A549 (cell line): ENCODE results near the gene TBC1D25. TPM values are rescaled to one million over a fixed set of nuclear protein-coding genes. Genes with fewer than 3 reads are reported as not detected.

Experiments used
- ATAC-seq, 2 experiments: fragments of 200-7000 bp in 1 of 2; fragments of >200 bp in 1 of 2; cut with Nextera tagmentation in 1 of 2; cut with Tn5 transposase in 1 of 2; 3 replicates each; pipeline versions ENCODE4 v1.8.0 to v1.9.1; 2018 to 2020; ENCODE audit warnings: mild to moderate bottlenecking in 1 of 2, moderate library complexity in 1 of 2
- CTCF ChIA-PET: fragments of 300-600 bp; sonication (Branson Sonifier 250); formaldehyde crosslinking; extraction: SDS; loops from one replicate; lab custom pipeline; 2021; ENCODE audit warnings: antibody characterized with exemption, inconsistent platforms; lab: Yijun Ruan, JAX
- POLR2A ChIA-PET: fragments of 350-600 bp; formaldehyde crosslinking; extraction: SDS; loops from one replicate; lab custom pipeline; 2021; ENCODE audit warnings: antibody characterized with exemption, inconsistent platforms; lab: Yijun Ruan, JAX
- DNase-seq, 2 experiments: peaks; one replicate each; pipeline versions ENCODE4 v3.0.0 to v3.0.0-alpha.2; 2011 to 2016; ENCODE audit warnings: low read depth in 1 of 2, low spot score in 1 of 2
- FAIRE-seq: peaks from 2 replicates; lab custom pipeline; 2011; peaks lifted over from hg19 to GRCh38; lab: Jason Lieb, UNC
- H3K27ac ChIP-seq, 2 experiments: fragments of >200 bp; sonication (Bioruptor Twin); formaldehyde crosslinking; 3 replicates each; pipeline ENCODE4 v1.5.1; 2016 to 2017
- H3K4me1 ChIP-seq: fragments of >200 bp; sonication (Bioruptor Twin); formaldehyde crosslinking; 3 replicates; pipeline ENCODE4 v1.6.1; 2016
- H3K4me2 ChIP-seq: fragments of >200 bp; sonication (Bioruptor Twin); formaldehyde crosslinking; 3 replicates; pipeline ENCODE4 v1.6.1; 2016
- H3K4me3 ChIP-seq: fragments of >200 bp; sonication (Bioruptor Twin); formaldehyde crosslinking; 3 replicates; pipeline ENCODE4 v1.5.1; 2016
- H3K9me3 ChIP-seq: fragments of >200 bp; sonication (Bioruptor Twin); formaldehyde crosslinking; 3 replicates; pipeline ENCODE4 v1.6.1; 2016
- BCL3 ChIP-seq: fragments of >200 bp; sonication (Bioruptor Twin); formaldehyde crosslinking; IDR thresholded peaks from 3 replicates; pipeline ENCODE4 v1.6.1; 2016
- CBX2 ChIP-seq: fragments of 200-600 bp; sonication (generic); IDR thresholded peaks from 2 replicates; pipeline ENCODE4 v1.6.1; 2016; ENCODE audit warnings: low read depth, mild to moderate bottlenecking, borderline replicate concordance
- CHD2 ChIP-seq: fragments of 150-350 bp; IDR thresholded peaks from 2 replicates; pipeline ENCODE4 v1.6.1; 2014; ENCODE audit warnings: low read length; ENCODE audit not compliant: partially characterized antibody
- CHD4 ChIP-seq: fragments of 200-600 bp; sonication (generic); IDR thresholded peaks from 2 replicates; pipeline ENCODE4 v1.6.1; 2016; ENCODE audit warnings: antibody characterized with exemption, mild to moderate bottlenecking, borderline replicate concordance
- EP300 ChIP-seq, 2 experiments: fragments of >200 bp; sonication (Bioruptor Twin); formaldehyde crosslinking; IDR thresholded peaks; 2 replicates in 1 of 2; 3 replicates in 1 of 2; pipeline ENCODE4 v1.6.1; 2016 to 2017
- FOSB ChIP-seq: fragments of 250-450 bp; sonication (Bioruptor Pico); IDR thresholded peaks from 2 replicates; pipeline ENCODE4 v1.5.0; 2020; ENCODE audit warnings: mild to moderate bottlenecking, moderate library complexity
- HDAC2 ChIP-seq: fragments of 200-600 bp; sonication (generic); IDR thresholded peaks from 2 replicates; pipeline ENCODE4 v1.6.1; 2016
- HEYL ChIP-seq: fragments of 250-450 bp; sonication (Bioruptor Pico); IDR thresholded peaks from 2 replicates; pipeline ENCODE4 v1.8.0; 2021; ENCODE audit warnings: mild to moderate bottlenecking, moderate library complexity
- JUN ChIP-seq, 2 experiments: fragments of >200 bp; sonication (Bioruptor Twin); formaldehyde crosslinking; IDR thresholded peaks; 2 replicates in 1 of 2; 3 replicates in 1 of 2; pipeline ENCODE4 v1.6.1; 2016 to 2017
- JUNB ChIP-seq: fragments of >200 bp; sonication (Bioruptor Twin); formaldehyde crosslinking; IDR thresholded peaks from 2 replicates; pipeline ENCODE4 v1.6.1; 2016
- KDM1A ChIP-seq: fragments of 200-600 bp; sonication (generic); IDR thresholded peaks from 2 replicates; pipeline ENCODE4 v1.6.1; 2016; ENCODE audit warnings: low read depth, mild to moderate bottlenecking
- MAFK ChIP-seq: fragments of 450-650 bp; IDR thresholded peaks from 2 replicates; pipeline ENCODE4 v1.6.1; 2014; ENCODE audit not compliant: partially characterized antibody
- MAX ChIP-seq: IDR thresholded peaks from 2 replicates; pipeline ENCODE4 v1.6.1; 2012
- MYC ChIP-seq: IDR thresholded peaks from 2 replicates; pipeline ENCODE4 v1.6.1; 2012; ENCODE audit warnings: mild to moderate bottlenecking, inconsistent platforms, low read length, improper control_type of control experiment, borderline replicate concordance
- PHF8 ChIP-seq: fragments of 200-600 bp; sonication (generic); IDR thresholded peaks from 2 replicates; pipeline ENCODE4 v1.6.1; 2016; ENCODE audit warnings: low read depth, mild to moderate bottlenecking, antibody characterized with exemption, moderate library complexity, borderline replicate concordance
- POLR2A ChIP-seq: IDR thresholded peaks from 2 replicates; pipeline ENCODE4 v1.6.1; 2012; ENCODE audit warnings: mild to moderate bottlenecking, low read length
- TFCP2L1 ChIP-seq: fragments of 250-450 bp; sonication (Bioruptor Pico); IDR thresholded peaks from 2 replicates; pipeline ENCODE4 v1.5.0; 2021; ENCODE audit warnings: mild to moderate bottlenecking
- ZFP36 ChIP-seq: fragments of 450-650 bp; IDR thresholded peaks from 2 replicates; pipeline ENCODE4 v1.6.1; 2014; ENCODE audit warnings: borderline replicate concordance; ENCODE audit not compliant: partially characterized antibody
- WGBS: methylation state at CpG from one replicate; pipeline ENCODE4 v1.1.6; 2017; ENCODE audit errors: missing lambda C conversion rate; 5-methylcytosine and 5-hydroxymethylcytosine counted together
- polyA plus RNA-seq, 4 experiments: library from polyadenylated mRNA; depleted of rRNA in 3 of 4; stranded (reverse); fragments of >200 nt; fragmentation: RNase III in 1 of 4; extraction: RNeasy Plus Mini Kit Qiagen cat#74134 plus additional on column Dnase treatment in 1 of 4; gene quantifications; 2 replicates in 3 of 4; 3 replicates in 1 of 4; pipeline ENCODE4 v1.2.3, GENCODE V29; 2011 to 2017
- TF ChIP-seq, protein P1 (sequence below): fragments of >200 bp; sonication (Bioruptor Twin); formaldehyde crosslinking; IDR thresholded peaks from 3 replicates; pipeline ENCODE4 v1.5.1; 2016

TBC1D25 gene
- polyA plus RNA-seq, 2 of the 4 experiments (the other 2 are of a cell fraction), result 8.6 to 13.0 TPM

DNA sequence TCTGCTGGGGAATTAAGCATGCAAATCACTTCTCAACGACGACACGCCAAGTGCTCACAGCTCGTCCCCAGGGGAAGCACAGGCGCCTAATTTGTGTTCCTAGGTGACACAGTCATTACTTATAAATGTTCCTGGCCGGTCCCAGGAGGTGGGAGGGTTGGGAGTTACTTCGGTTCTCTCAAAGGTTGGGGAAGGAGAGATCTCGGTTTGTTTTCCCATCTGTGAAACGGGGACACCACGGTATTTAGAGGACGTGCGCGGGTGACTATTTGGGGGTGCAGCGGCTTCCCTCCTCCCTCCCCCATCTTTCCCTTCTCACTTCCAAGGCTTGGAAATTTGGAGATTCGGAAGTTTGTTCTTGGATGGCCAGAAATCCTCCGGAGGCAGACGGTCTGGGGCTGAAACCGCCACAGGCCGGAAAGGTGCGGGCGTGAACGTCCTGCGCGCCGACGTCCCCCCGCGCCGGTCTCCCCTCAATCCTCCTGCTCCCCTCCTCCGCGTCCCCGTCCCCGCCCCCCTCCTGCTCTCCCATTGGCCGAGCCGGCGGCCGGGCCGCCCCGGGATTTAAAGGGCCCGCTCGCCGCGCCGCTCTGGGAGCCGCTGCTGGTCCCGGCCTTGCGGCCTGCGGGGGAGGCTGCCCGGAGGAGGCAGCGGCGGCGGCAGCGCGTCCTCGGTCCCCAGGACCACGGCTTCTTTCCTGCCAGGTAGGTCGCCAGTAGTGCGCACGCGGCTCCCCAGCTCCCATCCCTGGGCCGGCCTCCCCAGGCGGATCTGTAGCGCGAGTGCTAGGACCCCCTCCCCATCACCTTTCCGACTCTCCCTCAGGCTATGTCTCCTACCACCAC is 30.9 kb upstream of the TBC1D25 start, which contains the start of gene PORCN:
PORCN (plus strand) TSS at position 593 of the 845 bp plus-strand sequence. CDS start 829 bp downstream, outside the sequence.
- FAIRE-seq (no peak), ATAC-seq (peak; percentile 94 to 98), DNase-seq (peak; percentile 58 to 80)
- 5% methylated on average over 14 of the region's 65 CpGs for WGBS
- TF ChIP-seq PHF8 (peak; percentile 67), BCL3 (peak; percentile 36; the same call in 1 of the 3 replicates), POLR2A (peak; percentile 64), EP300 (IDR thresholded peaks at IDR 0.05) (no peak), JUN (IDR thresholded peaks at IDR 0.05) (peak in 1 of 2 experiments; percentile 50; a peak in 1 of 5 replicates), MAX (peak; percentile 65)
- ChIA-PET POLR2A (interaction anchor here (0.8 kb wide), 1 partner anchor 31 kb away, joined by 3 read pairs; the partner anchor contains the start of gene TBC1D25), CTCF (interaction anchor here (0.6 to 1.3 kb wide), 3 partner anchors 14 to 70 kb away, joined by 3 to 6 read pairs (median 3); partner anchors contain the start of gene TBC1D25)
- H3K4me1 ChIP-seq, result peaks cover 12% of the 10 kb centered on the region; the same call in 1 of the 3 replicates
- no peaks in the 10 kb centered on the region for H3K9me3 ChIP-seq
- peak within 1 kb of the TSS; percentile 82 for H3K4me2 ChIP-seq
- H3K4me3 ChIP-seq, result peak within 1 kb of the TSS; percentile 81
- H3K27ac ChIP-seq, result peak within 1 kb of the TSS; percentile 89 to 95

DNA sequence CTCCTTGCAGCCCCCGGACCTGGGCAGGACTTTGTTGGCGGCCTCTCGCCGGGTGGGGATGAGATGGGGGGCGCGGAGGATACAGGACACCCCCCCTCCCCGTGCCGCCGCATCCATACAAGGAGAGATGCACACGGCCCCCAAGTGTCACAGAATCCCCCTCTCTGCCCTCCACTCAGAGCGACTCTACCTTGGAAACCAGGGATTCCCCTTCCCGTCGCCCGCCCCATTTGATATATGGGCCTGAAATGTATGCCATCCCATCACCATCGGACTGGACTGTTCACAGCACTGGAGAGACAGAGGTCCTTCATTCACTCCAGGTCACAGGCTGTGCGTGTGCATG is 30.3 kb upstream of the TBC1D25 start:
- WGBS, result 20% methylated on average over 7 of the region's 16 CpGs
- H3K4me1 ChIP-seq, result peaks cover 12% of the 10 kb centered on the region; the same call in 1 of the 3 replicates
- no peak for DNase-seq
- H3K4me3 ChIP-seq, result peak overlapping the region; percentile 81
- ChIA-PET CTCF (interaction anchor here (0.6 to 2.3 kb wide), 2 partner anchors 35 to 69 kb away, joined by 3 to 7 read pairs; no protein-coding TSS in a partner anchor), POLR2A (no interaction called here)
- FAIRE-seq, result no peak
- peak; percentile 14 to 41; a peak in 4 of 6 replicates for ATAC-seq
- TF ChIP-seq CBX2 (no peak), FOSB (CRISPR knock-in tag) (no peak), ZFP36 (no peak), CHD2 (no peak), CHD4 (no peak), HEYL (no peak), JUNB (no peak), TFCP2L1 (no peak), KDM1A (no peak), MAFK (no peak), MAX (no peak), HDAC2 (no peak)
- TF ChIP-seq, protein P1, sequence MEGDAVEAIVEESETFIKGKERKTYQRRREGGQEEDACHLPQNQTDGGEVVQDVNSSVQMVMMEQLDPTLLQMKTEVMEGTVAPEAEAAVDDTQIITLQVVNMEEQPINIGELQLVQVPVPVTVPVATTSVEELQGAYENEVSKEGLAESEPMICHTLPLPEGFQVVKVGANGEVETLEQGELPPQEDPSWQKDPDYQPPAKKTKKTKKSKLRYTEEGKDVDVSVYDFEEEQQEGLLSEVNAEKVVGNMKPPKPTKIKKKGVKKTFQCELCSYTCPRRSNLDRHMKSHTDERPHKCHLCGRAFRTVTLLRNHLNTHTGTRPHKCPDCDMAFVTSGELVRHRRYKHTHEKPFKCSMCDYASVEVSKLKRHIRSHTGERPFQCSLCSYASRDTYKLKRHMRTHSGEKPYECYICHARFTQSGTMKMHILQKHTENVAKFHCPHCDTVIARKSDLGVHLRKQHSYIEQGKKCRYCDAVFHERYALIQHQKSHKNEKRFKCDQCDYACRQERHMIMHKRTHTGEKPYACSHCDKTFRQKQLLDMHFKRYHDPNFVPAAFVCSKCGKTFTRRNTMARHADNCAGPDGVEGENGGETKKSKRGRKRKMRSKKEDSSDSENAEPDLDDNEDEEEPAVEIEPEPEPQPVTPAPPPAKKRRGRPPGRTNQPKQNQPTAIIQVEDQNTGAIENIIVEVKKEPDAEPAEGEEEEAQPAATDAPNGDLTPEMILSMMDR, result no peak
- no peaks in the 10 kb centered on the region for H3K9me3 ChIP-seq
- peak overlapping the region; percentile 82 for H3K4me2 ChIP-seq
- H3K27ac ChIP-seq, result peak overlapping the region; percentile 89 to 95

DNA sequence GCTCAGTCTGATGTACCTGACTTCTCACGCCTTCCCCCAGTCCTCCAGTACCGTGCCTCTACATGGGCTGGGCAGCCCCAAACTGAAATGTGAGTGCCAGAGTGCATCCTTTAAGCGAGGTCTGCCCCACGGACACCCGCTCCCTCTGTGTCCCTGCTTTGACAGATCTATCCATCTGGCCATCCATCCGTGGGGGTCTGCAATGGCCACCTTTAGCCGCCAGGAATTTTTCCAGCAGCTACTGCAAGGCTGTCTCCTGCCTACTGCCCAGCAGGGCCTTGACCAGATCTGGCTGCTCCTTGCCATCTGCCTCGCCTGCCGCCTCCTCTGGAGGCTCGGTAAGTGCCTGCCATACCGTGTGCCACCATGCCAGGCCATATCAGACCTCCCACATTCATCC is 29.9 kb upstream of the TBC1D25 start:
- CTCF ChIA-PET, result interaction anchor here (2.3 kb wide), 1 partner anchor 35 kb away, joined by 7 read pairs; no protein-coding TSS in a partner anchor
- no peak for DNase-seq
- no peak for TF ChIP-seq KDM1A
- no peak for TF ChIP-seq MYC
- TF ChIP-seq JUN (IDR thresholded peaks at IDR 0.05), result no peak
- TF ChIP-seq POLR2A, result no peak
- TF ChIP-seq, all 56 proteins: peak for 0
- 93% methylated on average over 11 of the region's 11 CpGs for WGBS
- Histone ChIP-seq H3K9me3 (no peaks in the 10 kb centered on the region), H3K4me1 (peaks cover 12% of the 10 kb centered on the region; the same call in 1 of the 3 replicates), H3K4me3 (peak overlapping the region; percentile 81), H3K4me2 (peak overlapping the region; percentile 82), H3K27ac (peak overlapping the region; percentile 89 to 95; a peak in 5 of 6 replicates)
- POLR2A ChIA-PET, result no interaction called here
- FAIRE-seq (no peak), ATAC-seq (no peak; a peak in 1 of 6 replicates)
